Kidney epithelial cell (primary cell): ENCODE data around the gene RCL1. TPM values are rescaled to one million over a fixed set of nuclear protein-coding genes. Genes with fewer than 3 reads are reported as not detected.

Experiments used
- DNase-seq: peaks from one replicate; pipeline ENCODE4 v3.0.0-alpha.2; 2010; ENCODE audit warnings: low read depth
- H3K27me3 ChIP-seq: 2 replicates; pipeline ENCODE4 v1.6.0; 2011; ENCODE audit warnings: low read length; ENCODE audit not compliant: control insufficient read depth, insufficient read depth
- H3K36me3 ChIP-seq: 2 replicates; pipeline ENCODE4 v1.5.1; 2011; ENCODE audit warnings: low read length; ENCODE audit not compliant: control insufficient read depth, insufficient read depth
- H3K4me3 ChIP-seq: 2 replicates; pipeline ENCODE4 v1.5.1; 2011; ENCODE audit warnings: low read depth, mild to moderate bottlenecking, control low read depth, low read length
- CTCF ChIP-seq: IDR thresholded peaks from 2 replicates; pipeline ENCODE4 v1.5.1; 2011; ENCODE audit warnings: mild to moderate bottlenecking, moderate library complexity, low read length, control low read depth, inconsistent platforms; ENCODE audit not compliant: insufficient read depth, poor library complexity, severe bottlenecking
- total RNA-seq: library from RNA; depleted of rRNA; stranded (reverse); fragments of >200 nt; gene quantifications from 2 replicates; pipeline ENCODE4 v1.2.3, GENCODE V29; 2015

The RCL1 gene
- total RNA-seq, 1 donor from 2014 or later = 24.4 TPM

- no peak for DNase-seq
- TF ChIP-seq CTCF = no peak
- Histone ChIP-seq H3K27me3 (no peaks in the 10 kb centered on the region), H3K36me3 (peaks cover 2% of the 10 kb centered on the region), H3K4me3 (no peak overlapping the region)
These were observed 8.4 kb downstream of the RCL1 start for GRCh38 chr9:4801156-4801555.

GRCh38 chr9:4803670-4804530 is 11.2 kb downstream of the RCL1 start:
- H3K36me3 ChIP-seq = peaks cover 2% of the 10 kb centered on the region
- no peak for DNase-seq
- no peak overlapping the region for H3K4me3 ChIP-seq
- TF ChIP-seq CTCF = no peak
- H3K27me3 ChIP-seq = no peaks in the 10 kb centered on the region

- TF ChIP-seq CTCF = no peak
- no peak for DNase-seq
- no peak overlapping the region for H3K4me3 ChIP-seq
- peaks cover 2% of the 10 kb centered on the region for H3K36me3 ChIP-seq
- no peaks in the 10 kb centered on the region for H3K27me3 ChIP-seq
These were observed 11.8 kb downstream of the RCL1 start for GRCh38 chr9:4804531-4805016.

GRCh38 chr9:4805191-4805918 is 12.6 kb downstream of the RCL1 start:
- Histone ChIP-seq H3K4me3 (no peak overlapping the region), H3K36me3 (peaks cover 2% of the 10 kb centered on the region), H3K27me3 (no peaks in the 10 kb centered on the region)
- DNase-seq = no peak
- no peak for TF ChIP-seq CTCF

GRCh38 chr9:4810565-4810964 is 17.8 kb downstream of the RCL1 start:
- Histone ChIP-seq H3K4me3 (no peak overlapping the region), H3K27me3 (no peaks in the 10 kb centered on the region), H3K36me3 (no peaks in the 10 kb centered on the region)
- no peak for DNase-seq
- TF ChIP-seq CTCF = no peak

GRCh38 chr9:4811824-4812223 is 19.1 kb downstream of the RCL1 start:
- DNase-seq = no peak
- Histone ChIP-seq H3K4me3 (no peak overlapping the region), H3K27me3 (no peaks in the 10 kb centered on the region), H3K36me3 (no peaks in the 10 kb centered on the region)
- no peak for TF ChIP-seq CTCF
